A673 (cell line): ENCODE results near the gene CPM.
"Not testable (repeated sequence)": the region's sequence is repeated elsewhere in the genome, so short reads cannot be mapped to it uniquely, and the experiment has no call there.

Experiments
- EZH2 ChIP-seq: fragments of 200-600 bp; sonication (generic); IDR thresholded peaks from 2 replicates; pipeline ENCODE4 v1.6.1; 2017; ENCODE audit warnings: borderline replicate concordance, low read depth, mild to moderate bottlenecking, mixed read lengths, antibody characterized with exemption, low read length; ENCODE audit not compliant: poor library complexity, severe bottlenecking
- TF ChIP-seq, protein P1 (sequence below): fragments of 300-800, 200-600 bp; sonication (generic); conservative IDR thresholded peaks from 2 replicates; pipeline ENCODE4 v1.5.1; 2017; ENCODE audit warnings: low read depth, mild to moderate bottlenecking, antibody characterized with exemption, low read length, moderate library complexity, mixed read lengths

GRCh38 chr12:68841175-68841574 lies 91.8 kb downstream of the CPM start:
- TF ChIP-seq, protein P1, sequence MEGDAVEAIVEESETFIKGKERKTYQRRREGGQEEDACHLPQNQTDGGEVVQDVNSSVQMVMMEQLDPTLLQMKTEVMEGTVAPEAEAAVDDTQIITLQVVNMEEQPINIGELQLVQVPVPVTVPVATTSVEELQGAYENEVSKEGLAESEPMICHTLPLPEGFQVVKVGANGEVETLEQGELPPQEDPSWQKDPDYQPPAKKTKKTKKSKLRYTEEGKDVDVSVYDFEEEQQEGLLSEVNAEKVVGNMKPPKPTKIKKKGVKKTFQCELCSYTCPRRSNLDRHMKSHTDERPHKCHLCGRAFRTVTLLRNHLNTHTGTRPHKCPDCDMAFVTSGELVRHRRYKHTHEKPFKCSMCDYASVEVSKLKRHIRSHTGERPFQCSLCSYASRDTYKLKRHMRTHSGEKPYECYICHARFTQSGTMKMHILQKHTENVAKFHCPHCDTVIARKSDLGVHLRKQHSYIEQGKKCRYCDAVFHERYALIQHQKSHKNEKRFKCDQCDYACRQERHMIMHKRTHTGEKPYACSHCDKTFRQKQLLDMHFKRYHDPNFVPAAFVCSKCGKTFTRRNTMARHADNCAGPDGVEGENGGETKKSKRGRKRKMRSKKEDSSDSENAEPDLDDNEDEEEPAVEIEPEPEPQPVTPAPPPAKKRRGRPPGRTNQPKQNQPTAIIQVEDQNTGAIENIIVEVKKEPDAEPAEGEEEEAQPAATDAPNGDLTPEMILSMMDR = not testable (repeated sequence)
- not testable (repeated sequence) for TF ChIP-seq EZH2
